Smooth muscle cell (in vitro differentiated cells): ENCODE measurements around the gene ZNF200. TPM values are rescaled to one million over a fixed set of nuclear protein-coding genes. Genes with fewer than 3 reads are reported as not detected.
A peak's percentile ranks its signal among the peaks of the same experiment; 100 is the strongest.
"Not testable (repeated sequence)": the region's sequence is repeated elsewhere in the genome, so short reads cannot be mapped to it uniquely, and the experiment has no call there.

Experiments used
- DNase-seq: peaks from one replicate; lab custom pipeline; 2025; ENCODE audit not compliant: unreplicated experiment; lab: John Stamatoyannopoulos, UW
- H2AFZ ChIP-seq: fragments of 200-600 bp; sonication (generic); 2 replicates; pipeline ENCODE4 v1.6.0; 2016; ENCODE audit warnings: antibody characterized with exemption, low read depth, mild to moderate bottlenecking
- H3F3A ChIP-seq: fragments of 200-600 bp; sonication (generic); 2 replicates; pipeline ENCODE4 v1.6.0; 2017; ENCODE audit warnings: antibody characterized with exemption, low read depth
- H3K27ac ChIP-seq: fragments of 200-600 bp; sonication (generic); 2 replicates; pipeline ENCODE4 v1.5.1; 2016; ENCODE audit warnings: low read depth, mild to moderate bottlenecking
- H3K27me3 ChIP-seq: fragments of 200-600 bp; sonication (generic); 2 replicates; pipeline ENCODE4 v1.6.1; 2016; ENCODE audit warnings: low read depth, mild to moderate bottlenecking
- H3K36me3 ChIP-seq: fragments of 200-600 bp; sonication (generic); 2 replicates; pipeline ENCODE4 v1.5.1; 2016; ENCODE audit warnings: low read depth
- H3K4me1 ChIP-seq: fragments of 200-600 bp; sonication (generic); 2 replicates; pipeline ENCODE4 v1.5.1; 2016; ENCODE audit warnings: low read depth
- H3K4me2 ChIP-seq: fragments of 200-600 bp; sonication (generic); 2 replicates; pipeline ENCODE4 v1.6.0; 2016; ENCODE audit warnings: mild to moderate bottlenecking
- H3K4me3 ChIP-seq: fragments of 200-600 bp; sonication (generic); 2 replicates; pipeline ENCODE4 v1.5.1; 2016; ENCODE audit warnings: mild to moderate bottlenecking
- H3K79me2 ChIP-seq: fragments of 200-600 bp; sonication (generic); 2 replicates; pipeline ENCODE4 v1.6.0; 2016; ENCODE audit warnings: low read depth, mild to moderate bottlenecking
- H3K9ac ChIP-seq: fragments of 200-600 bp; sonication (generic); 2 replicates; pipeline ENCODE4 v1.6.0; 2016; ENCODE audit warnings: low read depth
- H3K9me3 ChIP-seq: fragments of 200-600 bp; sonication (generic); replicated peaks from 2 replicates; pipeline ENCODE4 v1.5.1; 2016; ENCODE audit warnings: low read depth
- H4K20me1 ChIP-seq: fragments of 200-600 bp; sonication (generic); 2 replicates; pipeline ENCODE4 v1.6.0; 2016; ENCODE audit warnings: low read depth
- CTCF ChIP-seq: fragments of 200-600 bp; sonication (generic); IDR thresholded peaks from 2 replicates; pipeline ENCODE4 v1.5.1; 2017; ENCODE audit warnings: borderline replicate concordance, mild to moderate bottlenecking, antibody characterized with exemption; ENCODE audit not compliant: insufficient read depth, poor library complexity, severe bottlenecking
- WGBS: methylation state at CpG from one replicate; pipeline ENCODE4 v1.1.7; 2016; ENCODE audit warnings: low lambda C conversion rate; 5-methylcytosine and 5-hydroxymethylcytosine counted together
- polyA plus RNA-seq: library from polyadenylated mRNA; unstranded; fragments of >200 nt; fragmentation: Nextera tagmentation; extraction: Ambion mirVana; gene quantifications from 2 replicates; pipeline ENCODE4 v1.2.1, GENCODE V29; 2016
- total RNA-seq: library from RNA; depleted of rRNA; stranded (reverse); fragments of >200 nt; gene quantifications from 2 replicates; pipeline ENCODE4 v1.2.3, GENCODE V29; 2014

ZNF200 gene
- total and polyA plus RNA-seq, 2 experiments from 2014 or later: 7.0 to 8.7 TPM

DNA sequence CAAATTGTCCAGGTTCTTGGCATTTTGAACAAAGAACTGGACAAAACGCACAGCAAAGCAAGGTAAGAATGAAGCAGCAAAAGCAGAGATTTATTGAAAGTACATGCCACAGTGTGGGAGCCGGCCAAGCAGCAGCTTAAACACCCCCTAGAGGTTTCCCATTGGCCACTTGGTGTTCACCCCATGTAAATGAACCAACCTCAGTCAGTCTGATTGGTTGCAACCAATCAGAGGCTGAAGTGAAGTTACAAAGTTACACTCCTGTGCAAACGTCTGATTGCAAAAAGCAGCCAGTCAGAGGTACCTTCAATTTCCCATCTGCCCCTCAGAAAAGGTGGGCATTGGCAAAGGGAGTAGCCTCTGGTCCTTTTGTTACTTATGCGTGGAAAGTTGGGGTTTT lies 39.5 kb upstream of the ZNF200 start:
- H4K20me1 ChIP-seq: no peaks in the 10 kb centered on the region
- no peaks in the 10 kb centered on the region for H3F3A ChIP-seq
- no peak for DNase-seq
- H3K9me3 ChIP-seq: no peaks in the 10 kb centered on the region
- TF ChIP-seq CTCF: no peak
- H2AFZ ChIP-seq: no peak overlapping the region
- H3K4me1 ChIP-seq: no peaks in the 10 kb centered on the region
- H3K79me2 ChIP-seq: no peaks in the 10 kb centered on the region
- H3K36me3 ChIP-seq: no peaks in the 10 kb centered on the region
- no peak overlapping the region for H3K4me3 ChIP-seq
- no peak overlapping the region for H3K9ac ChIP-seq
- H3K4me2 ChIP-seq: no peak overlapping the region
- H3K27me3 ChIP-seq: peaks cover 16% of the 10 kb centered on the region
- whole genome bisulfite sequencing: 67% methylated on average over 4 of the region's 4 CpGs
- H3K27ac ChIP-seq: no peak overlapping the region

- H3K9me3 ChIP-seq, H3K4me1 ChIP-seq, H4K20me1 ChIP-seq, H3K27me3 ChIP-seq, H3K79me2 ChIP-seq, H3K27ac ChIP-seq, H3F3A ChIP-seq, H3K36me3 ChIP-seq, H3K4me3 ChIP-seq, H2AFZ ChIP-seq, H3K4me2 ChIP-seq, DNase-seq, H3K9ac ChIP-seq: not testable (repeated sequence)
- 81% methylated on average over 2 of the region's 22 CpGs for WGBS
These were observed 36.3 kb upstream of the ZNF200 start for GRCh38 chr16:3271281-3271680.

DNA sequence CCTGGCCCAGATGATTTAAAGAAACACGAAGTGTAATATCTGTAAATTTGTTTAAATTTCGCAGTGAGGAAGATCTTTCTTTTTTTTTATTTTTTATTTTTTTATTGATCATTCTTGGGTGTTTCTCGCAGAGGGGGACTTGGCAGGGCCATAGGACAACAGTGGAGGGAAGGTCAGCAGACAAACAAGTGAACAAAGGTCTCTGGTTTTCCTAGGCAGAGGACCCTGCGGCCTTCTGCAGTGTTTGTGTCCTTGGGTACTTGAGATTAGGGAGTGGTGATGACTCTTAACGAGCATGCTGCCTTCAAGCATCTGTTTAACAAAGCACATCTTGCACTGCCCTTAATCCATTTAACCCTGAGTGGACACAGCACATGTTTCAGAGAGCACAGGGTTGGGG lies 35.8 kb upstream of the ZNF200 start:
- H3K4me2 ChIP-seq, H3K4me1 ChIP-seq, H3K79me2 ChIP-seq, H3K9ac ChIP-seq, H3K9me3 ChIP-seq, H4K20me1 ChIP-seq, H3K27me3 ChIP-seq, H3K27ac ChIP-seq, DNase-seq, H3F3A ChIP-seq, H2AFZ ChIP-seq, H3K36me3 ChIP-seq, H3K4me3 ChIP-seq: not testable (repeated sequence)
- 86% methylated on average over 5 of the region's 5 CpGs for WGBS

- Histone ChIP-seq H3F3A (no peaks in the 10 kb centered on the region), H3K27me3 (no peaks in the 10 kb centered on the region), H3K4me3 (no peak overlapping the region), H3K9me3 (no peaks in the 10 kb centered on the region), H2AFZ (no peak overlapping the region), H3K27ac (no peak overlapping the region), H3K79me2 (no peaks in the 10 kb centered on the region), H3K4me2 (no peak overlapping the region), H3K9ac (no peak overlapping the region), H3K36me3 (no peaks in the 10 kb centered on the region), H4K20me1 (no peaks in the 10 kb centered on the region), H3K4me1 (no peaks in the 10 kb centered on the region)
- no peak for TF ChIP-seq CTCF
- 77% methylated on average over 1 of the region's 1 CpG for WGBS
- no peak for DNase-seq
These were observed 33.3 kb upstream of the ZNF200 start for GRCh38 chr16:3268294-3268693.

DNA sequence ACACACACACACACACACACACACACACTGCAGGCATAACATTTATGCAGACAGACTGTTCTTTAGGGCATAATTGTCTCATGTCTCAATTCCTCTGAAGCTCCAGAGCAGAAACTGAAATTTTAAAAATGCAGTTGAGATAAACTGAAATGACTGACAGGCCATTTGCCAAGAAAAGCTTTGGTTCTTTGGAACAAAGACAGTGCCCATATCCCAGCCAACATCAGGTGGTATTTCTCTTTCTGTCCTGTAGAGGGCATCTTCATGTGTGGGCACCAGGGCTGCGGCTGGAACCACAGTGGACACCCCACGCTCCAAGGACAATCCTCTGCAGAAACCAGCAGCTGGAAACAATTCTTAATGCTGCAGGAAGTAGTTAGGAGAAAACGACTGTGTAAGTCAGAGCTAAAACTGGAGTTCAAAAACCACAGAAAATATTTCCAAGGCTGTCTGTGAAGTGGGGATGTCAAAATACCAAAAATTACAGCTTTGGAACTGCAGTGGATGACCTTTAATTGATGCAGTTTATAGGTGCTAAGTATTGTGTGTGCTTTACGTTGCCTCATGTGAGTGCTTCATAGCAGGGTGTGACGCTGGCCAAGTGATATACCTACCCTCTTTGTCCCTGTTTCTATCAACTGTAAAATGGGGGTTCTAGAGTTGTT lies 32.0 kb upstream of the ZNF200 start:
- H3K36me3 ChIP-seq: no peaks in the 10 kb centered on the region
- H3K9ac ChIP-seq: no peak overlapping the region
- no peaks in the 10 kb centered on the region for H3F3A ChIP-seq
- H2AFZ ChIP-seq: no peak overlapping the region
- no peak overlapping the region for H3K27ac ChIP-seq
- no peaks in the 10 kb centered on the region for H3K9me3 ChIP-seq
- WGBS: 77% methylated on average over 5 of the region's 5 CpGs
- no peak overlapping the region for H3K4me3 ChIP-seq
- no peak overlapping the region for H3K4me2 ChIP-seq
- no peak for DNase-seq
- TF ChIP-seq CTCF: peak; percentile 30
- no peaks in the 10 kb centered on the region for H4K20me1 ChIP-seq
- H3K79me2 ChIP-seq: no peaks in the 10 kb centered on the region
- H3K27me3 ChIP-seq: no peaks in the 10 kb centered on the region
- H3K4me1 ChIP-seq: no peaks in the 10 kb centered on the region
